Measurements from ENCODE around the gene FAM241A.
A peak's percentile ranks its signal among the peaks of the same experiment; 100 is the strongest.
"Not testable (repeated sequence)": the region's sequence is repeated elsewhere in the genome, so short reads cannot be mapped to it uniquely, and the experiment has no call there.

FAM241A gene

DNA sequence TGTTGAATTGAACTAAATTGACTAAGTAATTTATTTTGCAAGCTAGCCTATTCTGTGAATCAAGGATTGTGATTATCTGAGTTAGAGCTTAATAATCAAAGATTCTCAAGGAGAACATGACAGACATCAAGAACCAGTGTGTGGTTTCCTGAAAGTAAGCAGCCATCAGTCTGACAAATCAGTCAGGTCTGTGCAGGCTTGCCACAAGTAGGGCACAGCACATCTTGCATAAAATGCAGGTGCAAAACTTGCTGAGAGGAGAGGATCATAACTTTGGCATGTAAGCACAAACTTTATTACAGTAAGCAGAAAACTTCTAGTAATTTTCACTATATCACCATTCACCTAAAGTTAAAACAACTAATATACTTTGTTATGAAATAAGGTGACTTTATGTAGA lies 22.5 kb downstream of the FAM241A start:
- peak overlapping the region; percentile 56 for H3K27ac ChIP-seq (ENCODE audit: poor library complexity, severe bottlenecking)
- H3K9me3 ChIP-seq (ENCODE audit: severe bottlenecking): no peaks in the 10 kb centered on the region
- H3K4me3 ChIP-seq (ENCODE audit: severe bottlenecking): no peak overlapping the region
- 0 out of 2 replicates have a peak, but pooled peaks cover 4% of the 10 kb centered on the region for H3K36me3 ChIP-seq (ENCODE audit: low read depth)
- ATAC-seq (ENCODE audit: low read depth) (peak; percentile 89), DNase-seq (ENCODE audit: low spot score) (no peak)
- TF ChIP-seq, protein P1, sequence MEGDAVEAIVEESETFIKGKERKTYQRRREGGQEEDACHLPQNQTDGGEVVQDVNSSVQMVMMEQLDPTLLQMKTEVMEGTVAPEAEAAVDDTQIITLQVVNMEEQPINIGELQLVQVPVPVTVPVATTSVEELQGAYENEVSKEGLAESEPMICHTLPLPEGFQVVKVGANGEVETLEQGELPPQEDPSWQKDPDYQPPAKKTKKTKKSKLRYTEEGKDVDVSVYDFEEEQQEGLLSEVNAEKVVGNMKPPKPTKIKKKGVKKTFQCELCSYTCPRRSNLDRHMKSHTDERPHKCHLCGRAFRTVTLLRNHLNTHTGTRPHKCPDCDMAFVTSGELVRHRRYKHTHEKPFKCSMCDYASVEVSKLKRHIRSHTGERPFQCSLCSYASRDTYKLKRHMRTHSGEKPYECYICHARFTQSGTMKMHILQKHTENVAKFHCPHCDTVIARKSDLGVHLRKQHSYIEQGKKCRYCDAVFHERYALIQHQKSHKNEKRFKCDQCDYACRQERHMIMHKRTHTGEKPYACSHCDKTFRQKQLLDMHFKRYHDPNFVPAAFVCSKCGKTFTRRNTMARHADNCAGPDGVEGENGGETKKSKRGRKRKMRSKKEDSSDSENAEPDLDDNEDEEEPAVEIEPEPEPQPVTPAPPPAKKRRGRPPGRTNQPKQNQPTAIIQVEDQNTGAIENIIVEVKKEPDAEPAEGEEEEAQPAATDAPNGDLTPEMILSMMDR (IDR thresholded peaks at IDR 0.05; ENCODE audit: poor library complexity, severe bottlenecking): no peak
- no peaks in the 10 kb centered on the region for H3K27me3 ChIP-seq (ENCODE audit: insufficient read depth, poor library complexity, severe bottlenecking)
- peaks cover 39% of the 10 kb centered on the region for H3K4me1 ChIP-seq (ENCODE audit: insufficient read depth, poor library complexity, severe bottlenecking)

DNA sequence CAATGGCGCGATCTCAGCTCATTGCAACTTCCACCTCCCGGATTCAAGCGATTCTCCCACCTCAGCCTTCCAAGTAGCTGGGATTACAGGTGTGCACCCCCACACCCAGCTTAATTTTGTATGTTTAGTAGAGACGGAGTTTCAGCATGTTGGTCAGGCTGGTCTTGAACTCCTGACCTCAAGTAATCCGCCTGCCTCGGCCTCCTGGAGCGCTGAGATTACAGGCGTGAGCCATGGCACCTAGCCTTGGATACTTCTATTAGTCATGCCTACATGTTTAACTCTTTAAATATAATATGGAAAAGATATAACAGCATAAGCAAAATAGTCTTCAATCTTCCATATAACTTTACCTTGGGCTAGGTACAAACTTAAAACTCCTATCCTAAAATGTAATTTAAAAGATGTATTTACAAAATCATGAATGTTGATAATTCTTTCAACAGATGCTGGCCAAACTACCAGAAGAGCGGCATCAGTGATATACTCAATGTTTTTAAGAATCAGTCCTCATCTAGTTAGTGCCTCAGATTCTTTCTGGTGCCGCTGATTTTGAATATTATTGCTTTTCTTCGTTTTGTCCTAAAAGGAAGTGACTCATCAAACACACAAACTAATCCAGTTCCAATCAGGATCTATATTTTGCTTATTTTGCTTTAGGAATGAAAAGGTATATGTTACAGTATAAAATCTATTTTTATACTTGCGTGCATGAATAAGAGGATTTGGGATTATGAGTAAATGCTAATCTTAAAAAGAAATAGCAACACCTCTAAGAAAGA lies 23.7 kb downstream of the FAM241A start:
- TF ChIP-seq, protein P1 (IDR thresholded peaks at IDR 0.05; ENCODE audit: poor library complexity, severe bottlenecking): no peak
- ATAC-seq (ENCODE audit: low read depth) (no peak), DNase-seq (ENCODE audit: low spot score) (no peak)
- peaks cover 45% of the 10 kb centered on the region for H3K4me1 ChIP-seq (ENCODE audit: insufficient read depth, poor library complexity, severe bottlenecking)
- no peaks in the 10 kb centered on the region for H3K27me3 ChIP-seq (ENCODE audit: insufficient read depth, poor library complexity, severe bottlenecking)
- H3K27ac ChIP-seq (ENCODE audit: poor library complexity, severe bottlenecking): peak overlapping the region; percentile 56
- H3K36me3 ChIP-seq (ENCODE audit: low read depth): 0 out of 2 replicates have a peak, but pooled peaks cover 4% of the 10 kb centered on the region
- H3K4me3 ChIP-seq (ENCODE audit: severe bottlenecking): no peak overlapping the region
- no peaks in the 10 kb centered on the region for H3K9me3 ChIP-seq (ENCODE audit: severe bottlenecking)

DNA sequence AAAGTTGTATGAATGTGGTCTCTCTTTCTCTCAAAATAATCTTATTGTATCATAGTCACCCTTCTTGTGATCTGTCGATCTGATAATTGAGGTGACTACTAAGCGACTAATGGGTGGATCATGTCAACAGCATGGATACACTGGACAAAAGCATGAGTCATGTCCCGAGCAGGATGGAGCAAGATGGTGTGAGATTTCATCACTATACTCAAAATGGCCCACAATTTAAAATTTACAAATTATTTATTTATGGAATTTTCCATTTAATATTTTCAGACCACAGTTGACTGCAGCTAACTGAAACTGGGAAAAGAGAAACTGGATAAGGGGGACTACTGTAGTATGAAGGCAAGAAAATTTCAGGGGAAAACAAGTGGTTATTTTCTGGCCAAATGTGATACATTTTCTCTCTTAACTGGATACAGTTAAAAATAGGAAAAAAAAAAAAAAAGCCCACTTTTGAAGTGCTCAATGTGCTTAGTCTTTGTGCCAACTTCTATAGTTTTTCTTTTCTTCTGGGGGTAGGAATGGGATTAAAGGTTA lies 25.3 kb downstream of the FAM241A start:
- TF ChIP-seq, protein P1 (IDR thresholded peaks at IDR 0.05; ENCODE audit: poor library complexity, severe bottlenecking): no peak
- Histone ChIP-seq H3K9me3 (ENCODE audit: severe bottlenecking) (no peaks in the 10 kb centered on the region), H3K4me3 (ENCODE audit: severe bottlenecking) (no peak overlapping the region), H3K36me3 (ENCODE audit: low read depth) (peaks cover 4% of the 10 kb centered on the region; the same call in 1 of the 2 replicates), H3K27me3 (ENCODE audit: insufficient read depth, poor library complexity, severe bottlenecking) (no peaks in the 10 kb centered on the region), H3K4me1 (ENCODE audit: insufficient read depth, poor library complexity, severe bottlenecking) (peaks cover 54% of the 10 kb centered on the region), H3K27ac (ENCODE audit: poor library complexity, severe bottlenecking) (peak overlapping the region; percentile 56)
- peak; percentile 81 for ATAC-seq (ENCODE audit: low read depth)
- DNase-seq (ENCODE audit: low spot score): no peak

DNA sequence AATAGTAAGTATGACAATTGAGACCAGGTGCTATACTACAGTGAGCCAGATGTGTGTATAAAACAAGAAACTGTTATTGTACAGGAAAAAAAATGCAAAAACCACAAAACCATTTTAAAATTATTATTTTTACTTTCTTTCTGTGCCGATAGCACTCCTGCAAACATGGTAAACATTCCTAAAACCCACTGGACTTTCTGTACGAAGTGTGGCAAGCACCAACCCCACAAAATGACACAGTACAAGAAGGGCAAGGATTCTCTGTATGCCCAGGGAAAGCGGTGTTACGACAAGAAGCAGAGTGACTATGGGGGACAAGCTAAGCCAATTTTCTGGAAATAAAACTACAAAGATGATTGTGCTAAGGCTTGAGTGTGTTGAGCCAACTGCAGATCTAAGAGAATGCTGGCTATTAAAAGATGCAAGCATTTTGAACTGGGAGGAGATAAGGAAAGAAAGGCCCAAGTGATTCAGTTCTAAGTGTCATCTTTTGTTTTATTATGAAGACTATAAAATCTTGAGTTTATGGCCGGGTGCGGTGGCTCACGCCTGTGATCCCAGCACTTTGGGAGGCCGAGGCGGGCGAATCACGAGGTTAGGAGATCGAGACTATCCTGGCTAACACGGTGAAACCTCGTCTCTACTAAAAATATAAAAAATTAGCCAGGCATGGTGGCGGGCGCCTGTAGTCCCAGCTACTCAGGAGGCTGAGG lies 26.0 kb downstream of the FAM241A start:
- H3K9me3 ChIP-seq (ENCODE audit: severe bottlenecking); H3K4me3 ChIP-seq (ENCODE audit: severe bottlenecking); H3K27me3 ChIP-seq (ENCODE audit: insufficient read depth, poor library complexity, severe bottlenecking); H3K36me3 ChIP-seq (ENCODE audit: low read depth); DNase-seq (ENCODE audit: low spot score); ATAC-seq (ENCODE audit: low read depth): not testable (repeated sequence)
- Histone ChIP-seq H3K4me1 (ENCODE audit: insufficient read depth, poor library complexity, severe bottlenecking) (peaks cover 54% of the 10 kb centered on the region), H3K27ac (ENCODE audit: poor library complexity, severe bottlenecking) (peak overlapping the region; percentile 56)

DNA sequence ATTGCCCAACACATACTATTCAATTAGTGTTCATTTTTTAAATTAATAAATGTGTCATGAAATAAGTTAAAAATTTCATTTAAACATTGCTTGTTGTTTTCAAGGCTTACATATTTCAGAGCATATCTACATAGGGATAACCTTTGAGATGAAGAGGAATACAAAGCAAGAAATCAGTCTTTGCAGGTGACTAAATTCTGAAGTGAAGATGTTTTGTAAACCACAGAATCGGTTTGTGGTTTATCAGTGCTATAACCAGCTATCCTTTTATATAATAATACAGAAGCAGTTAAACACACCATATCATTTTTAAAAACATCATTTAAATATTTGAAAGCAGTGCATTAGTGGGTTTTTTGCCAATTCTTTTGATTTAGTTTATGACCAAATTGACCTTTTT lies 26.9 kb downstream of the FAM241A start:
- ATAC-seq (ENCODE audit: low read depth) (no peak), DNase-seq (ENCODE audit: low spot score) (no peak)
- Histone ChIP-seq H3K4me3 (ENCODE audit: severe bottlenecking) (no peak overlapping the region), H3K36me3 (ENCODE audit: low read depth) (peaks cover 4% of the 10 kb centered on the region; the same call in 1 of the 2 replicates), H3K27ac (ENCODE audit: poor library complexity, severe bottlenecking) (no peak overlapping the region), H3K4me1 (ENCODE audit: insufficient read depth, poor library complexity, severe bottlenecking) (peaks cover 53% of the 10 kb centered on the region), H3K27me3 (ENCODE audit: insufficient read depth, poor library complexity, severe bottlenecking) (no peaks in the 10 kb centered on the region), H3K9me3 (ENCODE audit: severe bottlenecking) (no peaks in the 10 kb centered on the region)
- TF ChIP-seq, protein P1 (IDR thresholded peaks at IDR 0.05; ENCODE audit: poor library complexity, severe bottlenecking): no peak
